GM12874 (cell line): ENCODE results near the gene PDE4B.

Experiments
- CTCF ChIP-seq: IDR thresholded peaks from 2 replicates; pipeline ENCODE4 v1.5.1; 2011; ENCODE audit warnings: low read depth, mild to moderate bottlenecking, control low read depth, low read length, moderate library complexity; ENCODE audit not compliant: insufficient read depth

The PDE4B gene

GRCh38 chr1:65964123-65964522, 171.4 kb downstream of the PDE4B start:
- no peak for TF ChIP-seq CTCF

GRCh38 chr1:65965112-65965996, 172.7 kb downstream of the PDE4B start:
- TF ChIP-seq CTCF, result no peak

GRCh38 chr1:65971547-65971946, 178.9 kb downstream of the PDE4B start:
- no peak for TF ChIP-seq CTCF

GRCh38 chr1:65975708-65976107, 183.0 kb downstream of the PDE4B start:
- no peak for TF ChIP-seq CTCF

GRCh38 chr1:65979136-65980044, 186.7 kb downstream of the PDE4B start:
- TF ChIP-seq CTCF, result no peak

GRCh38 chr1:65980237-65980636, 187.5 kb downstream of the PDE4B start:
- no peak for TF ChIP-seq CTCF

GRCh38 chr1:65983500-65983899, 190.8 kb downstream of the PDE4B start:
- no peak for TF ChIP-seq CTCF
